Measurements from ENCODE around the gene RIMS3.

- TF ChIP-seq CTCF (IDR thresholded peaks at IDR 0.05) (no peak), POLR2A (IDR thresholded peaks at IDR 0.05) (no peak)
Observed at GRCh38 chr1:40582116-40582515, 83.4 kb downstream of the RIMS3 start.
